Measurements from ENCODE around the gene MACF1. TPM values are rescaled to one million over a fixed set of nuclear protein-coding genes. Genes with fewer than 3 reads are reported as not detected.

Gene MACF1
- total and polyA plus RNA-seq, 5 donors from 2014 or later: 21.8 to 431 (median 26.2) TPM

GRCh38 chr1:39184354-39184818 is 20.1 kb upstream of the MACF1 start:
- peaks cover 27% of the 10 kb centered on the region for H3K4me1 ChIP-seq (ENCODE audit: control insufficient read depth, insufficient read depth, low read length, poor library complexity, severe bottlenecking)

GRCh38 chr1:39187275-39188046 is 17.0 kb upstream of the MACF1 start:
- no peaks in the 10 kb centered on the region for H3K27me3 ChIP-seq (ENCODE audit: control insufficient read depth, insufficient read depth, low read length)
- H3K36me3 ChIP-seq (ENCODE audit: control insufficient read depth, insufficient read depth, low read length): no peaks in the 10 kb centered on the region
- ATAC-seq (ENCODE audit: low read depth in 2 of 2) (no peak), DNase-seq (no peak)
- Mint-ChIP-seq H3K36me3 (no peaks in the 10 kb centered on the region), H3K9me3 (no peaks in the 10 kb centered on the region), H3K27me3 (no peaks in the 10 kb centered on the region), H3K4me1 (peaks cover 21 to 78% (median 51%) of the 10 kb centered on the region in 4 donors), H3K27ac (peak overlapping the region; percentile 5 to 93 (median 91)), H3K4me3 (no peak overlapping the region)
- no peak overlapping the region for H3K27ac ChIP-seq (ENCODE audit: insufficient read depth, low read length, poor library complexity, severe bottlenecking)
- H3K9me3 ChIP-seq (ENCODE audit: control insufficient read depth in 2 of 2, low read length in 2 of 2): no peaks in the 10 kb centered on the region
- no peak overlapping the region for H3K4me3 ChIP-seq (ENCODE audit: low read depth, low read length)
- H3K4me1 ChIP-seq (ENCODE audit: control insufficient read depth, insufficient read depth, low read length, poor library complexity, severe bottlenecking): peaks cover 37% of the 10 kb centered on the region

More at GRCh38 chr1:39184354-39184818, 20.1 kb upstream of the MACF1 start:
- no peaks in the 10 kb centered on the region for H3K27me3 ChIP-seq (ENCODE audit: control insufficient read depth, insufficient read depth, low read length)
- Mint-ChIP-seq H3K9me3 (no peaks in the 10 kb centered on the region), H3K4me1 (peaks cover 14 to 48% (median 32%) of the 10 kb centered on the region in 4 donors), H3K27me3 (no peaks in the 10 kb centered on the region), H3K27ac (peak overlapping the region; percentile 91 to 99 (median 95)), H3K36me3 (no peaks in the 10 kb centered on the region), H3K4me3 (peak overlapping the region in 2 of 4 donors; percentile 11 to 12)
- H3K27ac ChIP-seq (ENCODE audit: insufficient read depth, low read length, poor library complexity, severe bottlenecking): peak overlapping the region; percentile 86
- H3K9me3 ChIP-seq (ENCODE audit: control insufficient read depth in 2 of 2, low read length in 2 of 2): no peaks in the 10 kb centered on the region
- H3K36me3 ChIP-seq (ENCODE audit: control insufficient read depth, insufficient read depth, low read length): no peaks in the 10 kb centered on the region
- peak overlapping the region; percentile 43 for H3K4me3 ChIP-seq (ENCODE audit: low read depth, low read length)
- ATAC-seq (ENCODE audit: low read depth in 2 of 2) (no peak), DNase-seq (no peak)

DNA sequence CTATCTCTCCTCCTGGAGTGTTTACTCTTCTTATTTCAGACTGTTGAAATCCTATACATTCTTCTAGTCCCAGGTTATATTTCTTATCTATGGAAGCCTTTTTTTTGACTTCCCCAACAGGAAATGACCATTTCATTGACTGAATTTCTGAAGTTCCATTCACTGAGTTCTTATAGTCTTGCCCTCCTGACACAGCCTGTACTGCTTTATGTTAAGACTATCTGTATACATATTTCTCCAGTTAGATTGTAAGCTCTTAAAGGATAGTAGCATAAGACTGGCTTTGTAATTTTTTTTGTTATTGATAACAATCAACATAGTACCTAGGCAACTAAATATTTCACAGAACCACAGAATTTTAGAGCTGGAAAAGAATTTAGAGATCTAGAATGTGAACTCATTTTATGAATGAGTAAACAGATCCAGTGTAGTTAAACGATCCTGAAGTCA is 14.9 kb upstream of the MACF1 start:
- H3K4me3 ChIP-seq (ENCODE audit: low read depth, low read length): no peak overlapping the region
- Mint-ChIP-seq H3K27me3 (no peaks in the 10 kb centered on the region), H3K27ac (peak overlapping the region in 2 of 3 donors; percentile 13 to 93), H3K9me3 (no peaks in the 10 kb centered on the region), H3K4me3 (peak overlapping the region in 1 of 4 donors; percentile 87), H3K4me1 (peaks cover 34 to 80% (median 52%) of the 10 kb centered on the region in 4 donors), H3K36me3 (no peaks in the 10 kb centered on the region)
- no peaks in the 10 kb centered on the region for H3K9me3 ChIP-seq (ENCODE audit: control insufficient read depth in 2 of 2, low read length in 2 of 2)
- no peak for DNase-seq
- no peaks in the 10 kb centered on the region for H3K27me3 ChIP-seq (ENCODE audit: control insufficient read depth, insufficient read depth, low read length)
- peaks cover 44% of the 10 kb centered on the region for H3K4me1 ChIP-seq (ENCODE audit: control insufficient read depth, insufficient read depth, low read length, poor library complexity, severe bottlenecking)
- H3K36me3 ChIP-seq (ENCODE audit: control insufficient read depth, insufficient read depth, low read length): no peaks in the 10 kb centered on the region
- no peak overlapping the region for H3K27ac ChIP-seq (ENCODE audit: insufficient read depth, low read length, poor library complexity, severe bottlenecking)
- ATAC-seq (ENCODE audit: low read depth in 2 of 2): no peak

- Mint-ChIP-seq H3K36me3 (no peaks in the 10 kb centered on the region), H3K9me3 (no peaks in the 10 kb centered on the region), H3K27me3 (no peaks in the 10 kb centered on the region), H3K4me3 (peak overlapping the region in 1 of 4 donors; percentile 43), H3K27ac (peak overlapping the region; percentile 13 to 69 (median 69)), H3K4me1 (peaks cover 37 to 80% (median 54%) of the 10 kb centered on the region in 4 donors)
- Histone ChIP-seq H3K36me3 (ENCODE audit: control insufficient read depth, insufficient read depth, low read length) (no peaks in the 10 kb centered on the region), H3K9me3 (ENCODE audit: control insufficient read depth in 2 of 2, low read length in 2 of 2) (no peaks in the 10 kb centered on the region), H3K4me1 (ENCODE audit: control insufficient read depth, insufficient read depth, low read length, poor library complexity, severe bottlenecking) (peaks cover 46% of the 10 kb centered on the region), H3K27me3 (ENCODE audit: control insufficient read depth, insufficient read depth, low read length) (no peaks in the 10 kb centered on the region), H3K27ac (ENCODE audit: insufficient read depth, low read length, poor library complexity, severe bottlenecking) (no peak overlapping the region), H3K4me3 (ENCODE audit: low read depth, low read length) (no peak overlapping the region)
- DNase-seq: no peak
- no peak for ATAC-seq (ENCODE audit: low read depth in 2 of 2)
These were observed 14.4 kb upstream of the MACF1 start for GRCh38 chr1:39190096-39190495.

DNA sequence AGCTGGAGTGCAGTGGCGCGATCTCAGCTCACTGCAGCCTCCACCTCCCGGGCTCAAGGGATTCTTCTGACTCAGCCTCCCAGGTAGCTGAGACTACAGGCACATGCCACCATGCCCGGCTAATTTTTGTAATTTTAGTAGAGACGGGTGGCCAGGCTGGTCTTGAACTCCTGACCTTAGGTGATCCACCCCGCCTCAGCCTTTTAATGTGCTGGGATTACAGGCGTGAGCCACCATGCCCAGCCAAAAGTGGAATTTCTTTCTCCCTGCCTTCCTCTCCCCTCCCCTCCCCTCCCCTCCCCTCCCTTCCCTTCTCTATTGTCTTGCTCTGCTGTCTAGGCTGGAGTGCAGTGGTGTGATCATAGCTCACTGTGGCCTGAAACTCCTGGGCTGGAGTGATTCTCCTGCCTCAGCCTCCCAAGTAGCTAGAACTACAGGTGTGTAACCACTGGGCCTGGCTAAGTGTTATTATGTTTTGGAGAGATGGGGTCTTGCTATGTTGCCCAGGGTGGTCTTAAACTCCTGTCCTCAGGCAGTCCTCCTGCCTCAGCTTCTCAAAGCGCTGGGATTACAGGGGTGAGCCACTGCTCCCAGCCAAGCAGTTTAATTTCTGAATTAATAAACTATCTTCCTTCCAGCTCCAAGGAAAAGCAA is 10.0 kb upstream of the MACF1 start:
- Histone ChIP-seq H3K27ac (ENCODE audit: insufficient read depth, low read length, poor library complexity, severe bottlenecking) (peak overlapping the region; percentile 89), H3K4me1 (ENCODE audit: control insufficient read depth, insufficient read depth, low read length, poor library complexity, severe bottlenecking) (peaks cover 70% of the 10 kb centered on the region), H3K9me3 (ENCODE audit: control insufficient read depth in 2 of 2, low read length in 2 of 2) (no peaks in the 10 kb centered on the region), H3K4me3 (ENCODE audit: low read depth, low read length) (peak overlapping the region; percentile 72), H3K36me3 (ENCODE audit: control insufficient read depth, insufficient read depth, low read length) (no peaks in the 10 kb centered on the region), H3K27me3 (ENCODE audit: control insufficient read depth, insufficient read depth, low read length) (no peaks in the 10 kb centered on the region)
- ATAC-seq (ENCODE audit: low read depth in 2 of 2) (no peak), DNase-seq (no peak)
- Mint-ChIP-seq H3K36me3 (no peaks in the 10 kb centered on the region), H3K27ac (peak overlapping the region; percentile 95 to 98 (median 96)), H3K27me3 (no peaks in the 10 kb centered on the region), H3K9me3 (no peaks in the 10 kb centered on the region), H3K4me1 (peaks cover 40 to 92% (median 62%) of the 10 kb centered on the region in 4 donors), H3K4me3 (peak overlapping the region; percentile 74 to 84 (median 80))

- H3K4me3 Mint-ChIP-seq: peak overlapping the region; percentile 79 to 86 (median 83)
- H3K4me1 Mint-ChIP-seq: peaks cover 43 to 95% (median 65%) of the 10 kb centered on the region in 4 donors
- no peaks in the 10 kb centered on the region for H3K27me3 ChIP-seq (ENCODE audit: control insufficient read depth, insufficient read depth, low read length)
- H3K27me3 Mint-ChIP-seq: no peaks in the 10 kb centered on the region
- H3K27ac Mint-ChIP-seq: peak overlapping the region; percentile 95 to 98 (median 96)
- H3K27ac ChIP-seq (ENCODE audit: insufficient read depth, low read length, poor library complexity, severe bottlenecking): peak overlapping the region; percentile 89
- H3K36me3 ChIP-seq (ENCODE audit: control insufficient read depth, insufficient read depth, low read length): no peaks in the 10 kb centered on the region
- no peaks in the 10 kb centered on the region for H3K36me3 Mint-ChIP-seq
- ATAC-seq (ENCODE audit: low read depth in 2 of 2) (peak in 1 of 2 donors; percentile 10), DNase-seq (peak; percentile 43 to 78 (median 69))
- no peaks in the 10 kb centered on the region for H3K9me3 ChIP-seq (ENCODE audit: control insufficient read depth in 2 of 2, low read length in 2 of 2)
- H3K4me1 ChIP-seq (ENCODE audit: control insufficient read depth, insufficient read depth, low read length, poor library complexity, severe bottlenecking): peaks cover 72% of the 10 kb centered on the region
- peak overlapping the region; percentile 72 for H3K4me3 ChIP-seq (ENCODE audit: low read depth, low read length)
- H3K9me3 Mint-ChIP-seq: no peaks in the 10 kb centered on the region
These were observed 9.1 kb upstream of the MACF1 start for GRCh38 chr1:39195166-39196111.

Measured in CD4-positive, CD25-positive, alpha-beta regulatory T cell (primary cell).